H1 (cell line): Measurements from ENCODE around the gene FAM241A. TPM values are rescaled to one million over a fixed set of nuclear protein-coding genes. Genes with fewer than 3 reads are reported as not detected.

Experiments used
- CTCF ChIA-PET: fragments of 300-600 bp; sonication (Branson Sonifier 250); formaldehyde crosslinking; loops from one replicate; lab custom pipeline; 2021; ENCODE audit not compliant: partially characterized antibody; lab: Charles Lee
- POLR2A ChIA-PET: fragments of 300-600 bp; sonication (Branson Sonifier 250); formaldehyde crosslinking; loops from one replicate; lab custom pipeline; 2021; ENCODE audit warnings: inconsistent platforms; ENCODE audit not compliant: partially characterized antibody; lab: Charles Lee
- DNase-seq, 2 experiments: peaks; one replicate each; pipeline versions ENCODE4 v3.0.0 to v3.0.0-alpha.2; 2010 to 2022; ENCODE audit warnings: low spot score in 2 of 2, low read depth in 1 of 2, mixed read lengths in 1 of 2
- FAIRE-seq: peaks from 2 replicates; lab custom pipeline; 2011; peaks lifted over from hg19 to GRCh38; lab: Jason Lieb, UNC
- H2AFZ ChIP-seq: 2 replicates; pipeline ENCODE4 v1.8.1; 2012; ENCODE audit warnings: low read length, inconsistent platforms
- H2AK5ac ChIP-seq: 2 replicates; pipeline ENCODE4 v1.6.1; 2013; ENCODE audit warnings: low read depth, low read length
- H2BK120ac ChIP-seq: replicated peaks from 2 replicates; pipeline ENCODE3; 2013; ENCODE audit warnings: low read depth, low read length, inconsistent platforms
- H2BK12ac ChIP-seq: 2 replicates; pipeline ENCODE4 v1.6.1; 2013; ENCODE audit warnings: low read depth, low read length
- H2BK15ac ChIP-seq: 2 replicates; pipeline ENCODE4 v1.6.1; 2013; ENCODE audit warnings: low read length
- H2BK20ac ChIP-seq: 2 replicates; pipeline ENCODE4 v1.6.1; 2013; ENCODE audit warnings: low read length
- H2BK5ac ChIP-seq: 2 replicates; pipeline ENCODE4 v1.6.1; 2013; ENCODE audit warnings: low read depth, low read length
- H3K14ac ChIP-seq: 2 replicates; pipeline ENCODE4 v1.6.1; 2013; ENCODE audit warnings: inconsistent platforms; ENCODE audit not compliant: insufficient read length
- H3K18ac ChIP-seq: 2 replicates; pipeline ENCODE4 v1.6.1; 2013; ENCODE audit warnings: low read length; ENCODE audit errors: extremely low read depth
- H3K23ac ChIP-seq: 2 replicates; pipeline ENCODE4 v1.6.1; 2013; ENCODE audit warnings: inconsistent platforms; ENCODE audit not compliant: insufficient read length
- H3K23me2 ChIP-seq: 2 replicates; pipeline ENCODE4 v1.6.1; 2013; ENCODE audit warnings: low read depth, low read length
- H3K27ac ChIP-seq: 2 replicates; pipeline ENCODE4 v1.6.1; 2011; ENCODE audit warnings: low read depth, low read length, inconsistent platforms
- H3K27me3 ChIP-seq, 4 experiments: replicated peaks in 1 of 4; 1 replicate in 1 of 4; 2 replicates in 3 of 4; pipeline versions ENCODE4 v1.6.1 to v1.8.1; 2011 to 2013; ENCODE audit warnings: low read length in 3 of 4, mild to moderate bottlenecking in 3 of 4, inconsistent platforms in 2 of 4, mixed read lengths in 2 of 4, moderate library complexity in 1 of 4; ENCODE audit not compliant: control insufficient read depth in 3 of 4, insufficient read depth in 3 of 4; ENCODE audit errors: extremely low read depth in 1 of 4
- H3K36me3 ChIP-seq, 4 experiments: 2 replicates each; pipeline versions ENCODE4 v1.6.1 to v1.8.1; 2011 to 2013; ENCODE audit warnings: mild to moderate bottlenecking in 4 of 4, low read length in 3 of 4, moderate library complexity in 2 of 4, control low read depth in 1 of 4, inconsistent platforms in 1 of 4; ENCODE audit not compliant: insufficient read depth in 4 of 4, control insufficient read depth in 2 of 4
- H3K4ac ChIP-seq: replicated peaks from 2 replicates; pipeline ENCODE3; 2013; ENCODE audit warnings: low read length, low read depth, mixed read lengths, inconsistent platforms; ENCODE audit not compliant: insufficient read length
- H3K4me1 ChIP-seq, 4 experiments: replicated peaks in 1 of 4; 1 replicate in 1 of 4; 2 replicates in 3 of 4; pipeline versions ENCODE4 v1.6.1 to v1.8.1; 2011 to 2013; ENCODE audit warnings: low read length in 3 of 4, inconsistent platforms in 2 of 4, mixed read lengths in 1 of 4; ENCODE audit not compliant: insufficient read depth in 4 of 4, control insufficient read depth in 3 of 4
- H3K4me2 ChIP-seq, 2 experiments: 2 replicates each; pipeline versions ENCODE4 v1.6.1 to v1.8.1; 2011 to 2013; ENCODE audit warnings: low read depth in 2 of 2, low read length in 2 of 2, control low read depth in 1 of 2, inconsistent platforms in 1 of 2, mild to moderate bottlenecking in 1 of 2; ENCODE audit not compliant: insufficient read depth in 1 of 2
- H3K4me3 ChIP-seq, 4 experiments: fragments of 200-600, 300-600 bp in 1 of 4; sonication (generic), shearing (Covaris generic), sonication (Bioruptor Twin) in 1 of 4; 2 replicates each; pipeline versions ENCODE4 v1.5.1 to v1.8.1; 2011 to 2016; ENCODE audit warnings: low read length in 4 of 4, low read depth in 3 of 4, control low read depth in 2 of 4, inconsistent platforms in 2 of 4, mild to moderate bottlenecking in 2 of 4, mixed read lengths in 1 of 4, moderate library complexity in 1 of 4; ENCODE audit not compliant: insufficient read depth in 2 of 4; ENCODE audit errors: extremely low read depth in 1 of 4
- H3K56ac ChIP-seq: replicated peaks from 2 replicates; pipeline ENCODE3; 2013; ENCODE audit warnings: low read depth, mild to moderate bottlenecking, mixed read lengths, low read length, inconsistent platforms; ENCODE audit not compliant: insufficient read length
- H3K79me1 ChIP-seq: 2 replicates; pipeline ENCODE4 v1.6.1; 2013; ENCODE audit warnings: low read depth, low read length, control low read depth
- H3K79me2 ChIP-seq, 2 experiments: 2 replicates each; pipeline versions ENCODE4 v1.6.1 to v1.8.1; 2012 to 2013; ENCODE audit warnings: low read length in 2 of 2, mild to moderate bottlenecking in 2 of 2, inconsistent platforms in 1 of 2; ENCODE audit not compliant: insufficient read depth in 2 of 2, control insufficient read depth in 1 of 2
- H3K9ac ChIP-seq, 4 experiments: replicated peaks in 1 of 4; 1 replicate in 1 of 4; 2 replicates in 3 of 4; pipeline versions ENCODE4 v1.6.1 to v1.8.1; 2011 to 2013; ENCODE audit warnings: low read depth in 3 of 4, low read length in 3 of 4, control low read depth in 2 of 4, mild to moderate bottlenecking in 2 of 4, moderate library complexity in 2 of 4, inconsistent platforms in 1 of 4; ENCODE audit errors: extremely low read depth in 1 of 4
- H3K9me3 ChIP-seq, 2 experiments: 2 replicates each; pipeline versions ENCODE4 v1.6.1 to v1.8.1; 2012 to 2013; ENCODE audit warnings: mild to moderate bottlenecking in 2 of 2, moderate library complexity in 2 of 2, control low read depth in 1 of 2, inconsistent platforms in 1 of 2, low read depth in 1 of 2, low read length in 1 of 2, mixed read lengths in 1 of 2; ENCODE audit not compliant: insufficient read depth in 2 of 2
- H4K20me1 ChIP-seq, 2 experiments: replicated peaks in 1 of 2; 2 replicates each; pipeline versions ENCODE3 to v1.8.1; 2011 to 2013; ENCODE audit warnings: inconsistent platforms in 2 of 2, low read length in 2 of 2, mild to moderate bottlenecking in 1 of 2; ENCODE audit not compliant: insufficient read depth in 2 of 2, control insufficient read depth in 1 of 2
- H4K5ac ChIP-seq: 2 replicates; pipeline ENCODE4 v1.6.1; 2013; ENCODE audit warnings: low read length, low read depth, mixed read lengths, inconsistent platforms; ENCODE audit not compliant: insufficient read length
- H4K8ac ChIP-seq: 2 replicates; pipeline ENCODE4 v1.8.0; 2013; ENCODE audit warnings: mild to moderate bottlenecking, moderate library complexity, low read length, inconsistent platforms; ENCODE audit not compliant: insufficient read depth; ENCODE audit errors: extremely low read depth
- H4K91ac ChIP-seq: replicated peaks from 2 replicates; pipeline ENCODE3; 2013; ENCODE audit warnings: low read length, mixed read lengths, inconsistent platforms; ENCODE audit not compliant: insufficient read length
- BRCA1 ChIP-seq: IDR thresholded peaks from 2 replicates; pipeline ENCODE4 v1.6.1; 2012; ENCODE audit warnings: low read depth, low read length, improper control_type of control experiment
- CEBPB ChIP-seq: IDR thresholded peaks from 2 replicates; pipeline ENCODE4 v1.6.1; 2012; ENCODE audit warnings: low read depth, low read length
- HDAC2 ChIP-seq, 2 experiments: fragments of 300-600 bp in 1 of 2; sonication (generic) in 1 of 2; IDR thresholded peaks; 2 replicates each; pipeline ENCODE4 v1.6.1; 2011 to 2012; ENCODE audit warnings: low read depth in 2 of 2, low read length in 2 of 2, mild to moderate bottlenecking in 2 of 2, moderate library complexity in 2 of 2, borderline replicate concordance in 1 of 2, inconsistent platforms in 1 of 2
- SP1 ChIP-seq: IDR thresholded peaks from 2 replicates; pipeline ENCODE4 v1.6.1; 2011; ENCODE audit warnings: low read depth, low read length
- WGBS, 2 experiments: shearing (Covaris generic) in 1 of 2; methylation state at CpG; one replicate each; pipeline versions ENCODE4 v1.1.6 to v1.1.7; 2013 to 2015; ENCODE audit warnings: low lambda C conversion rate in 2 of 2, mixed read lengths in 2 of 2, inconsistent platforms in 1 of 2, low coverage in 1 of 2, missing lambda C conversion rate in 1 of 2; ENCODE audit not compliant: insufficient replicate concordance in 2 of 2, insufficient coverage in 1 of 2, insufficient read length in 1 of 2; ENCODE audit errors: extremely low coverage in 1 of 2, missing lambda C conversion rate in 1 of 2; 5-methylcytosine and 5-hydroxymethylcytosine counted together
- polyA plus RNA-seq, 7 experiments: library from polyadenylated mRNA; depleted of rRNA in 3 of 7; stranded (reverse) in 5 of 7; unstranded in 2 of 7; fragments of >200 nt in 5 of 7; fragments of 200-250 nt in 2 of 7; gene quantifications; 1 replicate in 5 of 7; 2 replicates in 1 of 7; 4 replicates in 1 of 7; pipeline versions ENCODE4 v1.2.1 to v1.2.3, GENCODE V29; 2011 to 2013; ENCODE audit warnings: missing spikeins in 2 of 7, mixed read lengths in 2 of 7
- total RNA-seq: library from RNA; stranded (reverse); fragmentation: NEBNext Ultra II Directional; extraction: Animal tissue kit (Norgen Biotek cat#: 25700); gene quantifications from 2 replicates; pipeline ENCODE4 v1.2.1, GENCODE V29; 2021

FAM241A gene
- total and polyA plus RNA-seq, 2 of the 8 experiments (the other 6 are each of a cell fraction or from before 2014, with no cell fraction given): 0.20 to 0.73 TPM

- Histone ChIP-seq H3K23ac (no peak overlapping the region), H2BK20ac (no peak overlapping the region), H3K4me3 (no peak overlapping the region), H3K4me1 (no peaks in the 10 kb centered on the region), H3K79me1 (no peaks in the 10 kb centered on the region), H2BK5ac (no peak overlapping the region), H2BK15ac (no peak overlapping the region), H3K27me3 (no peaks in the 10 kb centered on the region), H4K20me1 (no peaks in the 10 kb centered on the region), H4K91ac (no peak overlapping the region), H3K23me2 (no peaks in the 10 kb centered on the region), H3K36me3 (no peaks in the 10 kb centered on the region), H2AFZ (no peak overlapping the region), H4K8ac (no peak overlapping the region), H2BK12ac (no peak overlapping the region), H3K4me2 (no peak overlapping the region), H2AK5ac (no peak overlapping the region), H3K56ac (no peak overlapping the region), H3K9ac (no peak overlapping the region), H4K5ac (no peak overlapping the region), H3K18ac (no peak overlapping the region), H3K4ac (no peak overlapping the region), H3K14ac (no peak overlapping the region), H3K79me2 (no peaks in the 10 kb centered on the region), H3K27ac (no peak overlapping the region), H2BK120ac (no peak overlapping the region), H3K9me3 (peaks cover 4 to 5% of the 10 kb centered on the region in 2 experiments; a peak in 1 of 4 replicates)
- CTCF ChIA-PET: interaction anchor here (0.9 to 1.6 kb wide), 7 partner anchors 8 to 113 kb away, joined by 3 to 6 read pairs (median 4); no protein-coding TSS in a partner anchor
- FAIRE-seq (no peak), DNase-seq (no peak)
- POLR2A ChIA-PET: no interaction called here
- 88% methylated on average over 2 of the region's 2 CpGs; no CpG with 5 or more reads in 1 of the 2 experiments for WGBS, 2 experiments
- no peak for TF ChIP-seq HDAC2 (IDR thresholded peaks at IDR 0.05; ENCODE audit: borderline replicate concordance in 1 of 2, low read depth in 2 of 2, low read length in 2 of 2)
- TF ChIP-seq BRCA1: no peak
- TF ChIP-seq SP1: no peak
- TF ChIP-seq CEBPB: no peak
Observed at GRCh38 chr4:112213091-112213490, 67.8 kb downstream of the FAM241A start.
